Central memory CD4-positive, alpha-beta T cell (primary cell): ENCODE data around the gene ATP9B.
"Not testable (repeated sequence)": the region's sequence is repeated elsewhere in the genome, so short reads cannot be mapped to it uniquely, and the experiment has no call there.

Experiments used
- DNase-seq: peaks from one replicate; pipeline ENCODE4 v3.0.0; 2022

The ATP9B gene

GRCh38 chr18:79367480-79367879 lies 298.3 kb downstream of the ATP9B start:
- no peak for DNase-seq

DNA sequence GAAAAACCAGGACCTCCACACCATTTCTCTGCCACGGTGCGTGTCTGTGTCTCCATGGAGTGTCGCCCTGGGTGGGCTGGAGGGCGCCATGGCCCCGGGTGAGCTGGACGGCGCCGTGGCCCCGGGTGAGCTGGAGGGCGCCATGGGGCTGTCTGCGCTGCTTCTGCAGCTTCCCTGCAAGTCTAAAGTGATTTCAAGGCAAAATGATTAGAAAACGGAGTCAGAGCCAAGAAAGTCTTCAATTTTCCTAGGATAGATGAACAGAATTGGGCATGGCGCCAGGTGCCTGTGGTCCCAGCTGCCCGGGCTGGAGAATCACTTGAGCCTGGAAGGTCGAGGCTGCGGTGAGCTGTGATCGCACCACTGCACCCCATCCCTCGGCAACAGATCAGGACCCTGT lies 298.8 kb downstream of the ATP9B start:
- DNase-seq: no peak

DNA sequence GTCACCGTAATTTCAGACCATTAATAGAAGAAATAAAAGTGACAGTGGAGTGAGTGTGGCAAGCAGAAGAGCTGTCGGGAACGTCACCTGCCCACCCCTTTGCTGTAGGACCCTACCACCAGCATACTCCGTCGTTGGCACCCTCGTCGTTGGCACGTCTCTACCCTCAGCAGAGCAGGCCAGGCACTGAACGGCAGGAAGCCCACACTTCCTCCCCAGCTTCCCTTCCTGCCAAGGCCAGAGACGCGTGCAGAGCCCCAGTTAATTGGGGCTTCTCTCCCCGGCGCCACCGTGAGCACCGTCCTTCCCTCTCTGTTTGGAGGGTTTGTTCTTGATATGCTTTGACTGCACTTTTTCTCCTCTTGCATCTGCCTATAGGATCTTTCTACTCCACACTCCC lies 299.5 kb downstream of the ATP9B start:
- DNase-seq: no peak

DNA sequence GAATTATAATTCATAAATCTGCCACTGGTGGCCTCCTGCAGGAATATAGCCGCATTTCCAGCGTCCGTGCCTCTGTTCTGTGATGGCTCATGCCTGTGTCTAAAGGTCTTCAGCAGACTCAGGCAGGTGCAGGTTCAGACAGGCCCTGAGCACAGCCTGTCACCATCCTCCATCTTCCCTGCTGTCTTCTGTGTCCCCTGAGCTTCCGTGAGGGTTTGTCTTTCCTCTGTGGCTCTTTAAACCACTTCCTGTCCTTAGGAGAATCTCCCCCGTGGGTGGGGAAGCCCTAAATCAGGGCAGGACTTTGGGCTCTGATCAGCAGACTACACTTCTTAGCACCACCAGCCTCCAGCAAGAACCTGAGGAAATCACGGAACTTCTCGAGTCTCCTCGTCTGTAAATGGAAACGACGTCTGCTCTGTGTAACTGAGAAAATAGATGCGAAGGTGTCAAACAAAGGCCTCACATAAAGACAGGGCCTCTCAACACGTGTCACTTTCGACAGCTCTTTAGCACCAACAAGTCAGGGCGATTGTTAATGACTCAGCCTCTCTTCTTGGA lies 302.4 kb downstream of the ATP9B start:
- no peak for DNase-seq

- DNase-seq: no peak
These were observed 303.3 kb downstream of the ATP9B start for GRCh38 chr18:79372461-79372860.

DNA sequence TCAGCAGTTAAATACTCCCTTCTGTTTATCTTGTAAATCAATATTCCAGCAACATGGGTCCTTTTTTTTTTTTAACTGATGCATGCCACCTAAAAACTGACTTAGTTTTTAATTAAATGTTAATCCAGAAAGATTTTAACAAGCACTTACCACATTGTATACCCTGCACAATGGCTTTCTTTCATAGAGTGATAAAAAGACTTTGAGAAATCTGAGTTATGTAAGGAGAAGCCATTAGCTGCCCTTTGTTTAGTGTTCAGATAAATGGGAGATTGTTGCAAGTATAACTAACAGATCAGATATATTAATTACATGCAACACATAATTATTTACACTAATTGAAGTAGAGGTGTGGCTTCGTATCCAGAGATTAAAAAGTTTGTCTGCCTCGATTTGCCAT lies 303.8 kb downstream of the ATP9B start:
- no peak for DNase-seq

DNA sequence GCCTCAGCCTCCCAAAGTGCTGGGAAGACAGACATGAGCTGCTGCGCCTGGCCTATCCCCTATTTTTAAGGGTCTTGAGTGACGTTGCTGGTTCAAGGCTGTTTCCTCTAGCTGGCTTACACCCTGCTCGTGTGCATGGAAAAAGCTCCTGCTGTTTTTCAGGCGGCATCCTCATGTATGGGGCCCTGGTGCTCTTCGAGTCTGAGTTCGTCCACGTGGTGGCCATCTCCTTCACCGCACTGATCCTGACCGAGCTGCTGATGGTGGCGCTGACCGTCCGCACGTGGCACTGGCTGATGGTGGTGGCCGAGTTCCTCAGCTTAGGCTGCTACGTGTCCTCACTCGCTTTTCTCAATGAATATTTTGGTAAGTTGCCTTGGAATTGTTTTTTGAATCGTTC lies 304.5 kb downstream of the ATP9B start:
- DNase-seq: no peak

DNA sequence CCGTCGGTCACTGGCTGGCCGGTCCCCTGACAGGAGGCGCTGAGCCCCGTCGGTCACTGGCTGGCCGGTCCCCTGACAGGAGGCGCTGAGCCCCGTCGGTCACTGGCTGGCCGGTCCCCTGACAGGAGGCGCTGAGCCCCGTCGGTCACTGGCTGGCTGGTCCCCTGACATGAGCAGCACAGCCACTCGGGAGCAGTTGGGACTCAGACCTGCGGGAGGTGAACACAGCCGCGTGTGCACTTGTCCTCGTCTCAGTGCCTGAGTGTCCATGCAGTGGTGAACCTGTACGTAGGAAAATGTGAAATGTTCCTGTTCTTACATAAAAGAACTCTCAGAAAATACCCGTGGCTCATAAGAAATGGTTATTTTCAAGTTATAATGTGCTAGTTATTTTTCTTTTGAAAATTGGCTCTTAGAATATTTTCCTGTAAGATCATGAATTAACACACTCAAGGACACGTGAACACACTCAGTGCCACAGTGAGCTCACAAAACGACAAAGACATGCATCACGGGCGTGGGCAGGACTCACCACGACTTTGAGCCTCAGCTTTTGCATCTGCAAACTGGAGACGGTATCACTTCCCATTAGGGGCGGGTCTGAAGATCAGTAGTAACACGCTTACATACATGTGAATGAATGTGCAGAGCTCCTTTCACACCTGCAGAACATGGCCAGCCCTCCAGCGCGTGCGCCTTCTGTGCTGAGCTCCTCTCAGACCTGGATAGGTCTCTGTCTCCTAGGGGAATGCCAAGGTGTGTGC lies 305.4 kb downstream of the ATP9B start:
- no peak for DNase-seq

- DNase-seq: no peak
These were observed 306.4 kb downstream of the ATP9B start for GRCh38 chr18:79375441-79376154.

GRCh38 chr18:79376661-79377060 lies 307.5 kb downstream of the ATP9B start:
- not testable (repeated sequence) for DNase-seq

DNA sequence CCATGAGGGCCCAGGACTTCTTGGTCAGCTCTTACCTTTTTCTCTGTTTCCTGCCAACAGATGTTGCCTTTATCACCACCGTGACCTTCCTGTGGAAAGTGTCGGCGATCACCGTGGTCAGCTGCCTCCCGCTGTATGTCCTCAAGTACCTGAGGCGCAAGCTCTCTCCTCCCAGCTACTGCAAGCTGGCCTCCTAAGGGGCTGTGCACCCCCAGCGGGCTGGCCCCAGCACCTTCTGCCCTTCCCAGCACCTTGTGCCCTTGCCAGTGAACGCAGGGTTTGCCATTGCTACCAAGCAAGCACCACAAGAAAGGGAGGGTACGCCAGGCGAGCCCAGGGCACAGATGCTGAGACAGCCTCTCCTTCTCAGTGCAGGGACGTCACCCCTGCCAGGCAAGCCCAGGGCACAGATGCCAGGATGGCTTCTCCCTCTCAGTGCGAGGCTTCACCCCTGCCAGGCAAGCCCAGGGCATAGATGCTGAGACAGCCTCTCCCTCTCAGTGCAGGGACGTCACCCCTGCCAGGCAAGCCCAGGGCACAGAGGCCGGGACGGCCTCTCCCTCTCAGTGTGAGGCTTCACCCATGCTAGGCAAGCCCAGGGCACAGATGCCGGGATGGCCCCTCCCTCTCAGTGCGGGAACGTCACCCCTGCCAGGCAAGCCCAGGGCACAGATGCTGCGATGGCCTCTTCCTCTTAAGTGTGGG lies 308.1 kb downstream of the ATP9B start:
- no peak for DNase-seq

DNA sequence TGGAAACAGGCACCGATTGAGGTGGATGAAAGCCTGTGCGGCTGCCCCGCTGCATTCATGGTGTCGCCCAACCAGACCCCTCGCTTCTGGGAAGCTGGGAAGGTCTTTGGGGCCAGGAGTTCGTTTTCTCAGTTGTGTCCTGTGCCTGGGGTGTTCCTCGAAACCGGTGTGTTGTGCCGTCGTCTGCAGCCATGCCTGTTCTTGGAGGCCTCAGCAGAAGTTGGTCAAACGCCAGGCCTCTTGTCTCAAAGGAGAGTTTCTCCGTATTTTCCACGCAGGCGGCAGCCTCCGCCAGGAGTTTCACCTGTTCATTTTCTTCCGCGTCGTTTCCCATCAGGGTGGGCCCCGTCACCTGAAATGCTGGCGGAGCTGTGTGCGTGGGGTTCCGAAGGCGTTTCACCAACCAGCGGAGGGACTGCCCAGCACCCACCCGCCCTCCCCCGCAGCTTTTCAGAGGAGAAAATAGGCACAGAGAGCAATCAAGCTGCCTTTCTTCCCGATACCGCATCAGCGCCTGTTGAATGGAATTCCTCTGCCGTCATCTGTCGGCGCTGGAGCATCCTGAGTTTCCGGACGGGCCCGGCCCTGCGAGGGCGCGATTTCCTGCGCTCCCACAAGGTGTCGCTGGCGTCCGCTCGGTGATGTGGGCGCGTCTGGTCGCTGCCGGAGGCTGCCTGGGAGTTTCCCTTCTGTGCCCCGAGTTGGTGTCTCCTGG lies 309.5 kb downstream of the ATP9B start:
- DNase-seq: peak; percentile 78

- no peak for DNase-seq
These were observed 310.2 kb downstream of the ATP9B start for GRCh38 chr18:79379251-79379905.

- no peak for DNase-seq
These were observed 311.0 kb downstream of the ATP9B start for GRCh38 chr18:79379931-79380815.

DNA sequence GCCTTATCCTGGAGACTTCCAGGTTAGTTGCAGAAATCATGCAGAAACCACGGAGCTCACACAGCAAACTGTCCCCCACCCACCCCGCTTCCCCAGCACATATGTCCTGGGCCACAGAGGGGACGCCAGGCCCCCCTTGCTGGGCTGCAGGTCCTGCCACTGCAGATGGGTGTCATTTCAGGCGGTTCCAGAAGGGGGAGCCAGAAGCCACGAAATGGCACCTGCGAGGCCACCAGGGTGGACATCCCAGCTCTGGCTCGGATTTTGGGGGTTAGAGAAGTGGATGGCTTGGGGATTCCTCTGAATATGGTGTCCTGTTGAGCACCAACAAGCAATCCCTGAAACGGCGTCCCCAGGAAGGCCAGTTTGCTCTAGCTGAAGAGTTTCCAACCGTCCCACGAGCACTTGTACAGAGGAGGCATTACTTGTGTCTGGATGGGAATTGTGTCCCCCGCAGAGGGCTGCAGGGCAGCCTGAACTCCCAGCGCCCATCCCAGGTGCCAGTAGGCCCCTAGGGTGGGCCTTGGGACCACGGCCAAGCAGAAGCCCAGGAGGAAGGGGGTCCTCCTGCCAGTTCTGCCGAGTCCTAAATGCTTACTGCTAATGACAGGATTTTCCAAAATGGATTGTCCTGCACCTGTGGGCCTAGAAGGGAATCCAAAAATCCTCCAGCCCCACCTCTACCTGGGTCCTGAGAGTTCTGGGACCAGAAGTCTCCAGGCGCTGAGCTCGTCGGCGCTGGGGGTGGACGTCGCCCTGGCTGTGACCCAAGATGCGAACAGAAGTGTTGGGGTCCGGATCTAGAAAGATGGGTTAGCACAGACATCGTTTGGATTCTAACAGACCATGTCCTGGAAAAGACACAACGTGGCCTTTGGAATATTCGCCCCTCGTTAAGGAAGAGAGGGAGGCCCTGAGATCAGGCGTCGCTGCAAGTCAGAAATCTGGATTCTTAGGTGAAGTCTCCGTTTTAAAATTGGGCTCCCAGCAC lies 311.9 kb downstream of the ATP9B start:
- peak; percentile 49 for DNase-seq

DNA sequence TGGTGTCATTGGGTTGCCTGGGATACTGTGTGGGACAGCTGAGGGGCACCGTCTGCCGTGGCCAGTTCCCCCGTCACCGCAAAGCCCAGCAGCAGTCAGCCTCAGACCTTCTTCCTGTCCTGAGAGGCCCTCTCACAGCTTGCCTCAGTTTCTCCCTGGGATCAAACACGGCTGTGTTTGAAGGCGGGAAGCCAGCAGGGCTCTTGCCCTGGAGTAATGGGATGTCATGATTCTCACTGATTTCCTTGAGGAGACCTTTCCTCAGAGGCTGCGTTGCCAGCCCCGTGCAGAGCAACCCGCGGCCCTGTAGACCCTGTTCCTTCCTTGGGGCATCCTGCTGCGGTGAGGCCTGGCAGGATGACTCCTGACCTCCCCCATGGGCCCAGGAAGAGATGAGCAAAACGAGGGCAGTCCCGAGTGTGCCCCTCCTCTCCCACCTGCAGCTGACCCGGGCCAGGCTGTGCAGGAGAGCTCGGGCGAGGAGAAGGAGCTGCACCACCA lies 312.7 kb downstream of the ATP9B start:
- no peak for DNase-seq

DNA sequence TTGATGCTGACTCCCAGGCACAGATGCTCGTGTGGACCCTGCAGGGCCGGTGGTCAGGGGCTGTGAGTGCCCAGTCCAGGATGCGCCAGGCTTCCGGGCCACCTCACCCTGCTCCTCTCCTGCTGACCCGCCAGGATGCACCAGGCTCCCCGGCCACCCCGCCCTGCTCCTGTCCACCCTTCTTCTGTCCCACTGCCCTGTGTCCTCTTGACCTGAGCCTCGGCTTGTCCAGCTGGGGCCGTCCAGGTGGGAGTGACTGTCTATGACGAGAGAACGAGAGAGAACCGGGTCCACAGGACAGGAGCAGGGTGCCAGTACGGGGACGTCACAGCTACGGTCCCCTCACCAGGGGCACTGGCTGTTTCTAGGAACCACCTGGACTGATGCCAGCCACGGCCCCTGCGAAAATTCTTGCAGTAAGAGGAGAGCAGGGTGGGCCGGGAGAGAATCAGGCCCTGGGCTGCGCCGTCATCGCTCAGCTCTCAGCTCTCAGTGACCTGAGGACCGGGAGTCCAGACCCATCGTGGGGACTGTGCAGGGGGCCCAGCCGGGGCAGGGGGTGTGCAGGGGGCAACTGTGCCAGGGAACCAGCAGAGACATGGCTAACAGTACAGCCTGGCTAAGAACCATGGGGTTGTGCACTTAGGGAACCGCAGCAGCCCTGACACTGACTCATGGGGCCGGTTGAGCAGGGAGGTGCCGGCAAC lies 313.6 kb downstream of the ATP9B start:
- no peak for DNase-seq

GRCh38 chr18:79383388-79384056 lies 314.3 kb downstream of the ATP9B start:
- DNase-seq: no peak
